ENCODE measurements around the gene CADPS. TPM values are rescaled to one million over a fixed set of nuclear protein-coding genes. Genes with fewer than 3 reads are reported as not detected.

CADPS gene
- total RNA-seq, 1 donor from 2014 or later: 1.3 TPM

GRCh38 chr3:62361824-62362223, 513.4 kb downstream of the CADPS start:
- Histone ChIP-seq H3K27me3 (ENCODE audit: control insufficient read depth, insufficient read depth, low read length) (peaks cover 12% of the 10 kb centered on the region), H3K36me3 (ENCODE audit: control insufficient read depth, insufficient read depth, low read length) (no peaks in the 10 kb centered on the region), H3K4me3 (ENCODE audit: low read depth, low read length) (no peak overlapping the region)
- DNase-seq (ENCODE audit: low read depth): no peak
- no peak for TF ChIP-seq CTCF (IDR thresholded peaks at IDR 0.05; ENCODE audit: insufficient read depth, low read length, severe bottlenecking)
- no peak for FAIRE-seq

GRCh38 chr3:62361261-62361660, 514.0 kb downstream of the CADPS start:
- FAIRE-seq: no peak
- Histone ChIP-seq H3K27me3 (ENCODE audit: control insufficient read depth, insufficient read depth, low read length) (peaks cover 7% of the 10 kb centered on the region), H3K36me3 (ENCODE audit: control insufficient read depth, insufficient read depth, low read length) (no peaks in the 10 kb centered on the region), H3K4me3 (ENCODE audit: low read depth, low read length) (no peak overlapping the region)
- no peak for DNase-seq (ENCODE audit: low read depth)
- TF ChIP-seq CTCF (IDR thresholded peaks at IDR 0.05; ENCODE audit: insufficient read depth, low read length, severe bottlenecking): no peak

- TF ChIP-seq CTCF (IDR thresholded peaks at IDR 0.05; ENCODE audit: insufficient read depth, low read length, severe bottlenecking): no peak
- Histone ChIP-seq H3K27me3 (ENCODE audit: control insufficient read depth, insufficient read depth, low read length) (peaks cover 2% of the 10 kb centered on the region), H3K4me3 (ENCODE audit: low read depth, low read length) (no peak overlapping the region), H3K36me3 (ENCODE audit: control insufficient read depth, insufficient read depth, low read length) (no peaks in the 10 kb centered on the region)
- FAIRE-seq: no peak
- no peak for DNase-seq (ENCODE audit: low read depth)
These were observed 515.7 kb downstream of the CADPS start for GRCh38 chr3:62359531-62359930.

- DNase-seq (ENCODE audit: low read depth): no peak
- no peak for FAIRE-seq
- TF ChIP-seq CTCF (IDR thresholded peaks at IDR 0.05; ENCODE audit: insufficient read depth, low read length, severe bottlenecking): no peak
- Histone ChIP-seq H3K36me3 (ENCODE audit: control insufficient read depth, insufficient read depth, low read length) (no peaks in the 10 kb centered on the region), H3K4me3 (ENCODE audit: low read depth, low read length) (no peak overlapping the region), H3K27me3 (ENCODE audit: control insufficient read depth, insufficient read depth, low read length) (peaks cover 2% of the 10 kb centered on the region)
These were observed 518.9 kb downstream of the CADPS start for GRCh38 chr3:62356356-62356755.

- no peak for TF ChIP-seq CTCF (IDR thresholded peaks at IDR 0.05; ENCODE audit: insufficient read depth, low read length, severe bottlenecking)
- FAIRE-seq (no peak), DNase-seq (ENCODE audit: low read depth) (no peak)
- H3K36me3 ChIP-seq (ENCODE audit: control insufficient read depth, insufficient read depth, low read length): no peaks in the 10 kb centered on the region
- H3K4me3 ChIP-seq (ENCODE audit: low read depth, low read length): no peak overlapping the region
- peaks cover 2% of the 10 kb centered on the region for H3K27me3 ChIP-seq (ENCODE audit: control insufficient read depth, insufficient read depth, low read length)
These were observed 519.5 kb downstream of the CADPS start for GRCh38 chr3:62355703-62356102.

Data from bronchial epithelial cell (primary cell).